Measurements from ENCODE around the gene HAUS3. TPM values are rescaled to one million over a fixed set of nuclear protein-coding genes. Genes with fewer than 3 reads are reported as not detected.

HAUS3 gene
- total RNA-seq, 4 donors from 2014 or later = 9.9 to 14.1 (median 11.3) TPM

DNA sequence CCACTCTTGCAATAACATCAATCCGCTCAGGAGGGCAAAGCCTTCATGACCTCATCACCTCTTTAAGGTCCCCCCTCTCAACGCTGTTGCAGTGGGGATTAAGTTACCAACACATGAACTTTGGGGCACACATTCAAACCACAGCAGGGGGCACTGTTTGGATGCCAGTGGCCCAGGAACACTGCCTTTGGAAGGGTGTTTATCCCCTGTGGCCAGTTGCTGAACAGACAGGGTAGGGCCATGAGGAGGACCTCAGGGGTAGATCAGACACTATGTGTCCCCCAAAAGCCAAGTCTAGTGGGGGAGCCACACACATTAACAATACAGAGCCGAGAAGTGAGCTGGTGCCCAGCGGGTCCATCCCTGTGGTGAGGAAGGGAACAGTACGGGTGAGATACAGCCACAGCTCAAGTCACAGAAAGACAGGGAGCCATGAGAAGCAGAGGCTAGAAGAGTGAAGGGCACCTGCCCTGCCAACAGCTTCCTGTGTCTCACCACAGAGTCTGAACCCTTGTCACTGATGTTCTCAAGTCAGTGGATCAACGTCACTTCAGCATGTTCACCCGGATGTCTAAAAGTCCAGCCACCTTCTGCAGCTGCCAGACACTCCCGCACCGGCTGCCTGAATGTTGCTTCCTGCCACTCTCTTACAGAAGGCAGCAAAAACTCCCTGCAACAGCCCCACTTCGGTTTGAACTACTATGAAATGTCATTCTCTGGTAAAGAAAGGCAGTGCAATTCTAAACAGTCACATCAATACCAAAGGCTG lies 39.8 kb upstream of the HAUS3 start:
- Histone ChIP-seq H3K4me3 (no peak overlapping the region), H3K27ac (replicated peaks in 1 of 4) (no peak overlapping the region), H3K27me3 (no peaks in the 10 kb centered on the region), H3K4me1 (no peaks in the 10 kb centered on the region), H3K36me3 (no peaks in the 10 kb centered on the region), H3K9me3 (no peaks in the 10 kb centered on the region)
- DNase-seq (ENCODE audit: extremely low spot score) = no peak
- intact Hi-C loops (cut with DNase I) = no loop called here
- TF ChIP-seq POLR2AphosphoS5 (IDR thresholded peaks at IDR 0.05) (peak in 1 of 2 donors; percentile 18), EP300 (IDR thresholded peaks at IDR 0.05) (no peak), POLR2A (IDR thresholded peaks at IDR 0.05; ENCODE audit: low read depth) (no peak)
- TF ChIP-seq, protein P1, sequence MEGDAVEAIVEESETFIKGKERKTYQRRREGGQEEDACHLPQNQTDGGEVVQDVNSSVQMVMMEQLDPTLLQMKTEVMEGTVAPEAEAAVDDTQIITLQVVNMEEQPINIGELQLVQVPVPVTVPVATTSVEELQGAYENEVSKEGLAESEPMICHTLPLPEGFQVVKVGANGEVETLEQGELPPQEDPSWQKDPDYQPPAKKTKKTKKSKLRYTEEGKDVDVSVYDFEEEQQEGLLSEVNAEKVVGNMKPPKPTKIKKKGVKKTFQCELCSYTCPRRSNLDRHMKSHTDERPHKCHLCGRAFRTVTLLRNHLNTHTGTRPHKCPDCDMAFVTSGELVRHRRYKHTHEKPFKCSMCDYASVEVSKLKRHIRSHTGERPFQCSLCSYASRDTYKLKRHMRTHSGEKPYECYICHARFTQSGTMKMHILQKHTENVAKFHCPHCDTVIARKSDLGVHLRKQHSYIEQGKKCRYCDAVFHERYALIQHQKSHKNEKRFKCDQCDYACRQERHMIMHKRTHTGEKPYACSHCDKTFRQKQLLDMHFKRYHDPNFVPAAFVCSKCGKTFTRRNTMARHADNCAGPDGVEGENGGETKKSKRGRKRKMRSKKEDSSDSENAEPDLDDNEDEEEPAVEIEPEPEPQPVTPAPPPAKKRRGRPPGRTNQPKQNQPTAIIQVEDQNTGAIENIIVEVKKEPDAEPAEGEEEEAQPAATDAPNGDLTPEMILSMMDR (IDR thresholded peaks at IDR 0.05) = no peak
- WGBS = 77% methylated on average over 9 of the region's 10 CpGs

DNA sequence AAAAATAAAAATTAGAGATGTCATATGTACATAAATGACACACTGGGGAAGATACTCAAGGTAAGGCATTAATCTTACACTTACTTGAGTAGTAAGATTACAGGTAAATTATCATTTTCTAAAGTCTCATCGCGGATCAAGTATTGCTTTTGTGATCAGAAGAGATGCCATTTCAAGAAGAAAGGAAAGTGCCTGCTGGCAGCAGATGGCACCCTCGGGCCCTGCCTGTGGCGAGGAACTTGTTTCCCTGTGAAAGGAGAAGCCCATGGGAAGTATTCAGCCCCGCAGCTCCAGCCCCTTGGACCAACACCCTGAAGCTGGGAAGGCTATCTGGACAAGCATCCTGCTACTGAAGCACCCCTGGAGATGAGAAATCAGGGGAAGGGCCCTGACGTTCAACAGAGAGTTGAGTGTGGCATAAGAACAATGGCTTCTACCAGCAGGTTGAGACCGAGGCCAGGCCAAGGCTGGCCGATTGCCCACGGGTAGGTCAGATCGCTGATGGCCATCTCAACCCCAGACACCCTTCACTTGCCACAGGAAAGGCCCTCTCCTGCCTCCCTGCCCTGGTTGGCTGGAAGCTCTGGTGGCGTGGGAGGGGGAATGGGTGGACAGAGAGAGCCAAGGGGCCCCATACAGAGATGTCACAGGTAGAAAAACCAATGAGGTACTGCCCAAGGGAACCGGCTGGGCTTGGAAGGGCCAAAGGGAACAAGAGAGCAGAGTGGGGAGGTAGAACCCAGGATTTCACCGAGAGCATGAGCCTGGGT lies 38.8 kb upstream of the HAUS3 start:
- no peak for DNase-seq (ENCODE audit: extremely low spot score)
- Histone ChIP-seq H3K4me1 (no peaks in the 10 kb centered on the region), H3K9me3 (no peaks in the 10 kb centered on the region), H3K27me3 (no peaks in the 10 kb centered on the region), H3K27ac (replicated peaks in 1 of 4) (no peak overlapping the region), H3K36me3 (no peaks in the 10 kb centered on the region), H3K4me3 (no peak overlapping the region)
- TF ChIP-seq EP300 (IDR thresholded peaks at IDR 0.05) (no peak), POLR2AphosphoS5 (IDR thresholded peaks at IDR 0.05) (no peak), POLR2A (IDR thresholded peaks at IDR 0.05; ENCODE audit: low read depth) (no peak)
- TF ChIP-seq, protein P1 (IDR thresholded peaks at IDR 0.05) = no peak
- WGBS = 87% methylated on average over 13 of the region's 13 CpGs
- intact Hi-C loops (cut with DNase I) = no loop called here

DNA sequence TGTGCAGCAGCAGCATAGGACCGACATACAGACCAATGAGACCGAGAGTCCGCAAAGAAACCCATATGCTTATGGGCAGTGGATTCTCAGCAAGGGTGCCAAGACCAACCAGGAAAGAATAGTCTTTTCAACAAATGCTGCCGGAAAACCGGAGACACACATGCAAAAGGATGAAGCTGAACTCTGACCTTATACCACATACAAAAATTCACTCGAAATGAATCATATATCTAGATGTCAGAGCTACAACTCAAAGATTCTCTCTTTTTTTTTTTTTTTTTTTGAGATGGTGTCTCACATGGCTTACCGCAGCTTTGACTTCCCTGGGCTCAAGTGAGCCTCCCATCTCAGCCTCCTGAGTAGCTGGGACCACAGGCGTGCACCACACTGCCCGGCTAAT lies 36.0 kb upstream of the HAUS3 start:
- H3K4me3 ChIP-seq = no peak overlapping the region
- intact Hi-C loops (cut with DNase I) = no loop called here
- H3K9me3 ChIP-seq = no peaks in the 10 kb centered on the region
- TF ChIP-seq POLR2A (IDR thresholded peaks at IDR 0.05; ENCODE audit: low read depth) = no peak
- no peak for TF ChIP-seq POLR2AphosphoS5 (IDR thresholded peaks at IDR 0.05)
- TF ChIP-seq, protein P1 (IDR thresholded peaks at IDR 0.05) = no peak
- TF ChIP-seq EP300 (IDR thresholded peaks at IDR 0.05) = no peak
- 84% methylated on average over 9 of the region's 9 CpGs for WGBS
- peaks cover 0 to 7% (median 2%) of the 10 kb centered on the region in 4 donors for H3K36me3 ChIP-seq
- no peaks in the 10 kb centered on the region for H3K4me1 ChIP-seq
- no peak for DNase-seq (ENCODE audit: extremely low spot score)
- no peak overlapping the region for H3K27ac ChIP-seq (replicated peaks in 1 of 4)
- H3K27me3 ChIP-seq = no peaks in the 10 kb centered on the region

DNA sequence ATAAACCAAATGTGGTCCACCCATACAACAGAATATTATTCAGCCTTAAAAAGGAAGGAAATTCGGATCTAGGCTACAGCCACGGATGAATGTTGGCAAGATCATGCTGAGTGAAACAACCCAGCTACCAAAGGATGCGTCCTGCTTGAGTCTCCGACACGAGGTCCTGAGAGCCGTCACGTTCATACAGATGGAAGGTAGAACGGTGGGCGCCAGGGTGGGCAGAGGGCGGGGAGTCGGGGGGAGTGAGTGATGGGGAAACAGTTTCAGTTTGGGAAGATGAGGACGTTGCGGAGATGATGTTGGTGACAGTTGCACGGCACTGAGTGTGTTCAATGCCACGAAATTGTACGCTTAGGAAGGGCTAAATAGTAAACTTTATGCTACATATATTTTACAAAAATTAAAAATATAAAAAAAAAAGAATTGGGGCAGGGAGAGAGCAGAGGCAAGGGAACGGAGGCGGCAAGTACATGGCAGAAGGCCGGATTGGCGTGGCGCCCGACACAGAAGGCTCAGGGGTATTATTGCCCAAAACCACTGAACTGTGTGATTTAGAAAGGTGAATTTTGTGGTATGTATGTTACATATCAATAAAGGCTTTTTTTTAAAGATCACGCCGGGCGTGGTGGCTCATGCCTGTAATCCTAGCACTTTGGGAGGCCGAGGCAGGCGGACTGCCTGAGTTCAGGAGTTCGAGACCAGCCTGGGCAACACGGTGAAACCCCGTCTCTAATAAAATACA lies 34.8 kb upstream of the HAUS3 start:
- Histone ChIP-seq H3K9me3 (no peaks in the 10 kb centered on the region), H3K36me3 (peaks cover 0 to 12% (median 4%) of the 10 kb centered on the region in 4 donors), H3K4me1 (no peaks in the 10 kb centered on the region), H3K27me3 (no peaks in the 10 kb centered on the region), H3K27ac (replicated peaks in 1 of 4) (no peak overlapping the region), H3K4me3 (no peak overlapping the region)
- no peak for DNase-seq (ENCODE audit: extremely low spot score)
- intact Hi-C loops (cut with DNase I) = no loop called here
- TF ChIP-seq POLR2A (IDR thresholded peaks at IDR 0.05; ENCODE audit: low read depth) (no peak), EP300 (IDR thresholded peaks at IDR 0.05) (no peak), POLR2AphosphoS5 (IDR thresholded peaks at IDR 0.05) (no peak)
- TF ChIP-seq, protein P1 (IDR thresholded peaks at IDR 0.05) = no peak
- 96% methylated on average over 30 of the region's 30 CpGs for WGBS
